ENCODE measurements around the gene WWP2.
"Not testable (repeated sequence)": the region's sequence is repeated elsewhere in the genome, so short reads cannot be mapped to it uniquely, and the experiment has no call there.

The WWP2 gene

GRCh38 chr16:69761983-69762813 is at the start of gene WWP2:
TSS of gene WWP2 (plus strand) at chr16:69762332. CDS start at chr16:69787011, 24,679 bp downstream.
- peak; percentile 70 for DNase-seq

DNA sequence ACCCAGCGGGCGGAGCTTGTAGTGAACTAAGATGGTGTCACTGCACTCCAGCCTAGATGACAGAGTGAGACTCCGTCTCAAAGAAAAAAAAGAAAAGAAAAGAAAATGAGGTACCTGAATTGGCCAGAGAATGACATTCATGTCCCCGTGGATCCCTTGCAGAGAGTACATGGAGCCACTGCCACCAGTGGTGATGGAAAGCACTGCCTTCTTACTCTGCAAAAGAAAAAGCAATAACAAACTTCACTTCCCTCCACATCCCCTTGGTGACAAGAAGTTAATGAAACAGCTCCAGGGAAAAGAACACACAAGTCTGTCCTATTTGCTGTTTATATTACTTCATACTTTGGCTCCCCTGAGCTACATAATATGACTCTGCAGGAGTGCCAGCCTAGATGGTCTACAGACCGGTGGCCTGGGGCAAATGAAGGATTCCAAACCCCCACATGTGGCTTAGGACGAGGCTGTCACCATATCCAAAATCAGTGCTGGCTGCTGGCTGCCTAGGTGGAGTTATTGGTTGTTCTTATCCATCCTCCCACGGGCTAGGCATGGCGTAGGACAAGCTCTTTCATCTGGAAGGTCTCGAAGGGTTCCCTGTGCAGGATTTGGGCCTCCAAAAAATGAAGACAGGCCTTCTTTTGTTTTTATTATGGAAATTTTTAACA is 49.1 kb upstream of the WWP2 start:
- no peak for DNase-seq

GRCh38 chr16:69717066-69717465 is 45.1 kb upstream of the WWP2 start:
- DNase-seq: no peak

DNA sequence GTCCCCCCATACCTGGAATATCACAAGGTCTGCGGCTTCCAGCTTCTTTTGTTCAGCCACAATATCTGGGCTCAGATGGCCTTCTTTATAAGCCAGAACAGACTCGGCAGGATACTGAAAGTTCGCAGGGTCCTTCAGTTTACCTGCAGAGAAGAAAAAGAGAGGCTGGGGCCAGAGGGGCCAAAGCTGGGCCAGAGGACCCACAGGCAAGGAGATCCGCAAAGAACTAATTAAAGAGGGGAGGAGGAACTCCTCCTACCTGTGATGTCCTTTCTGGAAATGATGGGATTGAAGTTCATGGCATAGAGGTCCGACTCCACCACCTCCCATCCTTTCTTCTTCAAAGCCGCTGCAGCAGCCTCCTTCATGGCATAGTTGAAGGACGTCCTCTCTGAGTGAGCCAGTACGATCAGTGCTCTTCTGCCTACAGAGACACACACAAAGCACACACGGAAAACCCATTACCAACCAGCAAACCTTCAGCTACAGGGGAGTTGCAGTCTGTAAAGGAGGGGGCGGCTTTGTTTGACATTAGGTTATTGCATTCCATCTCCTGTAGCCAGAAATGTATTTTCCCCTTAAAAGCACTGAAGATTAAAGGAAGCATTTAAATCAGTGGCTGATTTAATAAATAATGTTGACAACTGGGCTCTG is 43.9 kb upstream of the WWP2 start:
- DNase-seq: no peak

GRCh38 chr16:69720822-69721430 is 41.2 kb upstream of the WWP2 start:
- DNase-seq: no peak

DNA sequence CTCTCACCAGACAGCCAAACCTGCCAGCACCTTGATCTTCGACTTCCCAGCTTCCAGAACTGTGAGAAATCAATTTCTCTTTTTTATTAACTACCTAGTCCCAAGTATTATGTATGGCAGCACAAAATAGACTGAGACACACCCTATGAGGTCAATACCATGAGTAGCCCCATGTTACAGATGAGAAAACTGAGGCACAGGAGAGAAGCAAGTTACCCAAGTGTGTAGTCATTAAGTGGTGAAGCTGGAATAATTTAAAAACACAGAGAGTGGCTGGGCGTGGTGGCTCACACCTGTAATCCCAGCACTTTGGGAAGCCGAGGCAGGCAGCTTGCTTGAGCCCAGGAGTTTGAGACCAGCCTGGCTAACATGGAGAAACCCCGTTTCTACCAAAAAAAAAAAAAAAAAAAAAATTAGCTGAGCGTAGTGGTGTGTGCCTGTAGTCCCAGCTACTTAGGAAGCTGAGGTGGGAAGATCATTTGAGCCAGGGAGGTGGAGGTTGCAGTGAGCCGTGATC is 40.6 kb upstream of the WWP2 start:
- no peak for DNase-seq

DNA sequence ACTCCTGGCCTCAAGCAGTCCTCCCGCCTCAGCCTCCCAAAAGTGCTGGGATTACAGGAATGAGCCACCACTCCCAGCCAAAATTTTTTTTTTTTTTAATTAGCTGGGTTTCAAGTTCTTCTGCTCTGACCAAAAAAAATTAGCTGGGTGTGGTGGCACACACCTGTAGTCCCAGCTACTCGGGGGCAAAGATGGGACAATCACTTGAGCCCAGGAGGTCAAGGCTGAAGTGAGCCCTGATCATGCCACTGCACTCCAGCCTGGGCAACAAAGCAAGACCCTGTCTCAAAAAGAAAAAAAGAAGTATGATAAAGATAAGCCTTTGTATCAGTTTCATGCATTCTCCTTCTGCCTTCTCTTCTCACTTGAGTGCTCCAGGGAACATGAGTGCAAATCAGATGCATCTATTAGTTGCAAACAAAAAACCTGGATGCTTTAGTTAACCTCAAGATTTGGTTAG is 37.7 kb upstream of the WWP2 start:
- no peak for DNase-seq

DNA sequence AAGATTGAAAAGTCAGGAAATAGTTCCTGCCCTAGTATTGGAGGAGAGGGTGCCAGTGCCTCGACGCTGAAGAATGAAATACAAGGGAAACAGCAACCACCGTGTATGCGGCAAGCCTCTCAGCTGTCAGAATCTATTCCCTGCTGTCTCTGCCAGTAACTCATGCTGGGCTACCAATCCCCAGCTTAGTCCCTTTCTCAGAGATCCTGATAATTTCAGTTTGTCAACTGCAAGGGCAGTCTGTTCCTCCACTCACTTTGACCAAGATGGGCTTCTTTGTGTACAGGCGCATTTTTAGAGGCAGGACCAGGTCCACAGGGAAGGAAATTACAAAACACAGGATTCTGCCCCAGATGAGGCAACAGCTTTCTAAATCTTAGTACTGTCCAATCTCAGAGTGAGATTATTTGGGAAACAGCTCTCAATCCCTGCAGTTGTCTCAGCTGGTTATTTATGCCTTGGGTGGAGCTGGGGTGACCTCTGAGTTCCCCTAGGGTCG is 37.1 kb upstream of the WWP2 start:
- DNase-seq: no peak

DNA sequence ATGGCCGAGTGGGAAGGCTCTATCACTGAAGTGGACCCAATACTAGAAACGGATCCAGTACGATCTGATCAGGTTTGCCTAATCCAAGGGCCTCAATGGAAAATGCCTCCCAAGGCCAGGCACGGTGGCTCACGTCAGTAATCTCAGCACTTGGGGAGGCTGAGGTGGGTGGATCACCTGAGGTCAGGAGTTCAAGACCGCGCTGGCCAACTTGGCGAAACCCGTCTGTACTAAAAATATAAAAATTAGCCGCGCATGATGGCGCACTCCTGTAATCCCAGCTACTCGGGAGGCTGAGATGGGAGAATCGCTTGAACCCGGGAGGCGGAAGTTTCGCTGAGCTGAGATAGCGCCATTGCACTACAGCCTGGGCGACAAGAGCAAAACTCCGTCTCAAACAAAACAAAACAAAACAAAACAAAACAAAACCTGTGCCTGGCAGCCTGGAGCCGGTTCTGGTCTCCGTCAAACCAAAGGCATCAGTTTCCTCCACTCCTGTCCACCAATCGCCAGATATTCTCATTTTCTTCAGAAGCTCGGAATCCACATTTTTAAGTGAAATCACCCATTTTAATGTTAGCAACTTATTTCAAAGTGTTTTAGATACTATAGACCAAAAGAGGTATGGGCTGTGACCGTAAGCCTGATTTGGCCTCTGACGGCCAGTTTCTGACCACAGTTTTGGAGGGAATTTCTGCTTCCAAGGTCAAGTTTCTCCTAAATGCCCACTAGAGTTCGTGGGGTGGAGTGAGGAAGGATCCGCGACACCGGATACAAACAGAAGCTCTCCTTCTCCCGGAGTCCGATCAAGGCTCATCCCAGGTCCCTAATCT is 36.4 kb upstream of the WWP2 start:
- no peak for DNase-seq

DNA sequence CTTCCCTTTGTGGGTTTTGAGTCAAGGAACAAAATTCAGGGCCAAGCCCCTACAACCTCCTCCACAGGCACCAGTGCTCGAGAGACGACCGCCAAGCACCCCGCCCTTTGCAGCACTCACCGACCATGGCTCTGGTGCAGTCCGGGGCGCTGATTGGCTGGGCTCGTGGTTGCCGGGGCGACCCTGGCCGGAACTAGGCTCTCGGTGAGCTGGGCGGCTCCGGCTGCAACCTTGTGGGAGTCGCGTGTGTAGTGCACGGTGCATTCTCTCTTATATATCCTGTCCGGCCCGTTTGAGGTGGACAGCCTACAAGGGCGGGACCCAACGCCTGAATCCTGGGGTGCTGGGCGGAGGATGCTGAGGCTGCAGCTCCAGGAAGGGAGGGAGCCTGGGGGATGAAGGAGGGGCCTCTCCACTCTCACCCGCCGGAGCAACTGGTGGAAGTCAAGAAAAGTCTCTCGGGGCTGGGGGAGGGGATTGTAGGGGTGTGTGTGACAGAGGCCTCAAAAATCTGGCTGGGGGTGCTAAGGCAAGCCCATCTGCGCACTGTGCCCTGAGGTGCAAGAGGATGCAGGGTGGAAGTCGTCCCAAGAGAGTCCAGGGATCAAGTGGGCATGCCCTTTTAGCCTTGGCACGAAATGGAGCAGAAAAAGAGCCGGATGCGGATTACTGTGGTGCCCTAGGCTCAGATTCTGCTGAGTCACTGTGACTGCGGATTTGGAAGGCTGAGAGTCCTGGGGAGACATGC is 35.6 kb upstream of the WWP2 start, which contains the start of gene NQO1:
NQO1 (minus strand) TSS at position 248 of the 748 bp plus-strand sequence; CDS start at position 127, 121 bp downstream.
- DNase-seq: peak; percentile 73

DNA sequence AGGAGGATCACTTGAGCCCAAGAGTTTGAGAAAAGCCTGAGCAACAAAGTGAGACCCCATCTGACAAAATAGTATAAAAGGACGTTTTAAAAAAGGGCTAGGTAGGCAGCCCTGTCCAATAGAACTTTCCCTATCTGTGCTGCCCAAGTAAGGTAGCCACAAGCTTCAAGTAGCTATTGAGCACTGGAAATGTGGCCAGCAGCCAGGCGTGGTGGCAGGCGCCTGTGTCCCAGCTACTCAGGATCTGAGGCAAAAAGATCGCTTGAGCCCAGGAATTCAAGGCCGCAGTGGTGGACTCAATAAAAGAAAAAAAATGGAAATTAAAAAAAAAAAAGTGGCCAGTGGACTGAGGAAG is 34.2 kb upstream of the WWP2 start:
- no peak for DNase-seq

- DNase-seq: not testable (repeated sequence)
Measured at GRCh38 chr16:69729030-69729429, 33.1 kb upstream of the WWP2 start.

- DNase-seq: not testable (repeated sequence)
Measured at GRCh38 chr16:69731280-69731679, 30.9 kb upstream of the WWP2 start.

DNA sequence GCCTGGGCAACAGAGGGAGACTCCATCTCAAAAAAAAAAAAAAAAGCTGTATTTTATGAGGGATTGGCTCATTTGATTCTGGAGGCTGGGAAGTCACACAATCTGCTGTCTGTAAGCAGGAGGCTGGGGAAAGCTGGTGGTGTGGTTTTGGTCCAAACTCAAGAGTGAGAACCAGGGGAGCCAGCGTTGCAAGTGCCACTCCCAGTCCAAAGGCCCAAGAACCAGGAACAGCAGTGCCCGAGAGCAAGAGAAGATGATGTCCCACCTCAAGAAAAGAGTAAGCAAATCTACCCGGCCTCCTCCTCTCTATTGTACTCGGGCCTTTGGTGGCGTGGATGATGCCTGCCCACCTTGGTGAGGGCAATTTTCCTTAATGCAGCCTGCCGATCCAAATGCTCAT is 30.0 kb upstream of the WWP2 start:
- no peak for DNase-seq

DNA sequence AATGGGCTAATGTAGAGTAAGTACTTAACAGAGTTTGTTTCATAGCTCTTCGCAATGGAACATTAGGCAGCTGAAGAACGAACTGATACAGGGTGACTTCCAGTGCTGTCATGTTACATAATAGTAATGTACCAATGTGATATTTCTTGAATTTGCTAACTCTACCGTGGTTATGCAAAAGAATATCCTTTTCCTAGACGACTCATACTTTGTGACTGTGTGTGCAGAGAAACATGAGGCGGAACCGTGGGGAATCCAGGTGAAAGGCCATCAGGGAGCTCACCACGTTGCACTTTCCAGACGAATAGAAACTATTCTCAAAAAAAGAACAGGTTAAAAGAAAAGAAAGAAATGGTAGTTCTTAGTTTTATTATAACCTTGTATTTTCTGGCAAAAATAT is 20.6 kb upstream of the WWP2 start:
- DNase-seq: no peak

DNA sequence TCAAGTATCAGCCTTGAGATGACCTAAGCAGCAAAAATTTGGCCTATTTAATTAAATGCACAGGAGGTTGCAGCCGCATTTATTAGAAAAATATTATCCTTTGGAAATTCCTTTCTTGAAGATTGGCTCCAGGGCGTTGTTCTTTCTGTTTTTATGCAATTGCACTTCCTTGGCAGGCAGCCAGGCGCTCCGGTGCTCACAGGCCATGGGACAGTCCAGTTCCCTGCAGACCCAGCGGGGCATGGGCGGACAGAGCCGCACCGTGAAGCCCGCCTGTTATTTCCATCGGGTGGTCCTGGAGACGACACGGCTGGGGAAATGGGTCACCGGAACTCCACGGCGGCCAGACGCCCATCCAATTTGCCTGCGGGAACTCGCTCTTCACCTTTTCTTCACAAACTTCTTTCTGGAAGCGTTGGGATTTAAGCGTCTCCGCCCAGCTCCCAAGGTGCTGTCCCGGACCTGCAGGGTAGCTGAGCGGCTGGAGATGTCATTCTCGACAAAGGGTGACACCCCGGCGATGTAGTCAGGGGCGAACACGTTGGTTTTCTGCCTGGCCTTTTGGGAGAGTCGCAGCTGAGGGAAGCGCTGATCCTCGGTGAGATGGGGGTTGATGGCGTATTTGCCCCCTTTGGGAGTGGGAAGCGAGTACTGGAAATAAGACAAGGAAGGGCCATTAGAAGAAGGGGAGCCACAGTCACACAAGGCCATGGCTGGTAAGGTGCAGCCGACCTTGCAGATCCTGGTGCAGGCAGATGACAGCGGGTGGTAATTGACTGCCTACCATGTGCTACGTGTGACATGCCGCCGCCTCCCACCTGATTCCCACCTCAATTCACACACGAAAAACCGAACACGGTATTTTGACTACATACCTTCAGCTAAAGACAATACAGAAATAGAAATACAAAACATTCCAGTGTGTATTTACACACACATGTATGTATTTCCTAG is 19.9 kb upstream of the WWP2 start:
- DNase-seq: no peak

DNA sequence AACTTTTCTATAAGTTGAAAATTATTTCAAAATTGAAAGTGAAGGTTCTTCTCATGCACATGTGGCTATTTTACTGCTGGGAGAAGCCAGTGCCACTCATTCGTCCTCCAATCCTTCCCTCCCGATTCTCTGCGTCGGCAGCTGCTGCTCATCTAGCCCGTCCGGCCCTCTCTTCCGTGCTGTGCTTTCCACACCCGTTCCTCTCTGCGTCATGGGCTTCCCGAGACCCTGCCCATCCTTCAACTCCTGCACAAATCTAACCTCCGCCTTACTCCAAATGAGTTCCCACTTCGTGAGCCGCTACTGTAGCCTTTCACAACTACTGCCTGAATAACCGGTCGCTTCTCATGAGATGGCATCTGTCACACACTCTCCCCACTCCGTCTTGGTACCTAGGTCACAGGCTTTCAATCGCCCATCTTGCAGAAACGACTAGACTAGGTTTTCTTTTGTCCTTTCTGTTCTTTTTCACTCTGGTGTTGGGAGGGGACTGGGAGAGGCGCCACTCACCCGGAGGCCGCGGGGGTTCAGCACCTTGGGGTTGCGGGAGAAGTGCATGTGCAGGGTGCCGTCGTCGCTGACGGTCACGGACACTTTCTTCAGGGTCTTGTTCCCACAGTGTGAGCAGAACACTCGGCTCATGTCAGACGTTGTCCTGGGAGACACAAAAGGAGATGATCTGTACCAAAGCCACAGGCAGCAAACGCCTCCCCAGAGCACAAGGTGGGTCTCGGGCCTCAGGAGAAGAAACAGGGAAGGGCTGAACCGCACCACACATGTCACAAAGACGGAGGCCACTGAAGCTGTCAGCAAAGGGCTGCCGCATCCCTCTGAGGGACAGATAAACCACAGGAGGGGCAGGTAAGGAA is 17.5 kb upstream of the WWP2 start:
- no peak for DNase-seq

GRCh38 chr16:69745232-69745612 is 16.9 kb upstream of the WWP2 start:
- no peak for DNase-seq

- no peak for DNase-seq
Measured at GRCh38 chr16:69745959-69746358, 16.2 kb upstream of the WWP2 start.
